HG02623 (cell line): ENCODE measurements around the gene PPP6C.
"Not testable (repeated sequence)": the region's sequence is repeated elsewhere in the genome, so short reads cannot be mapped to it uniquely, and the experiment has no call there.

ENCODE experiments used
- ATAC-seq: cut with Tn5 transposase; IDR thresholded peaks from one replicate; pipeline ENCODE4 v1.9.1; 2021; ENCODE audit warnings: moderate library complexity; ENCODE audit not compliant: unreplicated experiment

The PPP6C gene

DNA sequence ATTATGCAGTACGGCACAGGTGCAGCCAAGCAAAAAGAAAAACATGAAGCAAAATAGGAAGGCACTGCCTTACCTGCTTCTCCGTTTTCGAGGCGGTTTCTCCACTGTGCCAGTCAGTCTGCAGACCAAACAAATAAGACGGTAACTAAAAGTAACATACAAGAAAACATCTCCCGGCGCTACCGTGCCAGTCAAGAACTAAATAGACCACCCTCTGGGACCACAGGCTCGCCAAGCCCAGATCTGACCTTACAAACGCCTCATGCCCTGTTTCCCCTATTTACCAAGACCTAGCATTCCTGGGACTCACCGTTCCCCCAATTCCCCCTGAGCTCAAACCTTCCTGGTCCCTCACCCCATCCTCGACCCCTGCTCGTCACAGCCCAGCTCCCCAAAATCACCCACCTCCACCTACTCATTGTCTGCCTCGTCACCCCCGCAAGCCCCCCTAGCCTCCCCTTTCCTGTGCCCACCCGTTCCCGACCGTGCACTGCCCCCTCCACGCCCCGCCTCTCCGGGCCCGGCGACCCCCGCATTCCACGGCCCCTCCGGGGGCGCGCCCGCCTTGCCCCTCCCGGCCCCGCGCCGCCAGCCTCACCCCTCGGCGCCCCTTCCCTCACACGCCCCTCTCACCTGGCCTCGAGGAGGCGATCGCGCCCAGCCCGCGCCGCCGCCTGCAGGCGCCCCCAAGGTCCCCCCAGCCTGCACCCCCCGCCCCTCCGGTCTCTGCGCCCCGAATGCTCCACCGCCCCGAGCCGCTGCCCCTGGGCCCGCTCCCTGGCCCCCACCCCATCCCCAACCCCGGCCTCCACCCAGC, 46.8 kb downstream of the PPP6C start:
- ATAC-seq, result no peak

DNA sequence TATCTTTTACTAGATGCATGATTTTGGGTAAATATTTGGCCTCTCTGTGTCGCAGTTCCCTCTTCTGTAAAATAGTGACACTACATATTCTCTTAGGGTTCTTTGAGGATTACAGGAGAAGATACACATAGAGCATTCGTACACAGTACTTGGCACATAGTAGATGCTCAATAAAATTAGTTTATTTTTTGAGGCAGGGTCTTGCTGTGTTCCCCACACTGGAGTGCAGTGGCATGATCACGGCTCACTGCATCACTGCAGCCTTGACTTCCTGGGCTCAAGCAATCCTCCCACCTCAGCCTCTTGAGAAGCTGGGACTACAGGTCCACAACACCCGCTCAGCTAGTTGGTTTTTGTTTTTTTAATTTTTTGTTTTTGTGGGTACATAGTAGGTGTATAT, 47.9 kb downstream of the PPP6C start:
- ATAC-seq, result no peak

GRCh38 chr9:125141251-125141650, 48.4 kb downstream of the PPP6C start:
- no peak for ATAC-seq

GRCh38 chr9:125140576-125140975, 49.0 kb downstream of the PPP6C start:
- no peak for ATAC-seq

DNA sequence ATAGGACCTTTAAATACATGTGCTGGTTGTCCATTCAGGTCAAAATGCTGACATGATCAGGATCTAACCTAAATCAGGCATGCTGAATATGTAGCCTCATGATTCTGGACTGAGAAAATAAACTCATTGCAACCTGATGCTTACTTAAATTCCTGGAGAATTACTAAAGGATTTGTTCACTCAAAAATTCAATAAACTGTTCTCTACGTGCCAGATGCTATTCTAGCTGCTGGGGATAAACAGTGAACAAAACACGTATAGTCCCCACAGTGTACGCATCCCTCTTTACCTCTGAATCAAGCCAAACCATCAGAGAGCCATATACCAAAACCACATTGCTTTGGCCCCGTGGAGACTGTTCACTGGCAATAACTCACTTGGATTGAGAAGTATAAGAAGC, 52.4 kb downstream of the PPP6C start:
- no peak for ATAC-seq

DNA sequence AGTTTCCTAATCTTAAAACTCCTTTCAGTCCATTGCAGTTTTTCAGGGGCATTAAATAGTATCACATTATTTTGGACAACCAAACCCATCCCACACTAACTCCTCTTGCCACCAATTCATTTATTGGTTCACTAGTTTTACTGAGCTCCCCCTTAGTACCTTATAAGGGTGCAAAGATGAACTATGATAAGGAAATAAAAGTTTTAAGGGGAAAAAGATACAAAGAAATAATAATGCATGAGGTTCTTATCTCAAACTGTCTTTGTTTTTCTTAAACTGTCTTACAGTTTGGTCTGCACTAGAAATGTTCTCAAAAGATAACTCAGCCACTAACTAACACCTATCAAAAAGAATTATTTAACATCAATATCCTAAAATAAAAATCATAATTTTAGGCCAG, 54.6 kb downstream of the PPP6C start:
- ATAC-seq, result no peak

- no peak for ATAC-seq
These were observed 55.9 kb downstream of the PPP6C start for GRCh38 chr9:125133403-125134329.

DNA sequence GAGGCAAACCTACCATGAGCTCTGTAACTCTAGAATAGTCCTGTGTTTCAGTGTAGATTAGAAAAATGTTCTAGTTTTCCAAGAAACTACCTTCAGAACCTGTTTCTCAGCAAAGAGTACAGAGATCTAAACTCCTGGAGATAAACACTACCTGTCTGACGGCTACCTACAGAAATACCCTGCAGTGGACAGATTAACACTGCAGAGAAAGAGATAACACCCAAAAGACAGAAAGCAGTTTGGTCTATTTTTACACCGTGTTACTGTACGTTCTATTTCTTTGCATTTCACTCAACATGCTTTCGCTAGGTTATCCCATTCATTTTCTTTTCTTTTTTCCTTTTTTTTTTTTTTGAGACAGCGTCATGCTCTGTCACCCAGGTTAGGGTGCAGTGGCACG, 57.8 kb downstream of the PPP6C start:
- ATAC-seq, result no peak

DNA sequence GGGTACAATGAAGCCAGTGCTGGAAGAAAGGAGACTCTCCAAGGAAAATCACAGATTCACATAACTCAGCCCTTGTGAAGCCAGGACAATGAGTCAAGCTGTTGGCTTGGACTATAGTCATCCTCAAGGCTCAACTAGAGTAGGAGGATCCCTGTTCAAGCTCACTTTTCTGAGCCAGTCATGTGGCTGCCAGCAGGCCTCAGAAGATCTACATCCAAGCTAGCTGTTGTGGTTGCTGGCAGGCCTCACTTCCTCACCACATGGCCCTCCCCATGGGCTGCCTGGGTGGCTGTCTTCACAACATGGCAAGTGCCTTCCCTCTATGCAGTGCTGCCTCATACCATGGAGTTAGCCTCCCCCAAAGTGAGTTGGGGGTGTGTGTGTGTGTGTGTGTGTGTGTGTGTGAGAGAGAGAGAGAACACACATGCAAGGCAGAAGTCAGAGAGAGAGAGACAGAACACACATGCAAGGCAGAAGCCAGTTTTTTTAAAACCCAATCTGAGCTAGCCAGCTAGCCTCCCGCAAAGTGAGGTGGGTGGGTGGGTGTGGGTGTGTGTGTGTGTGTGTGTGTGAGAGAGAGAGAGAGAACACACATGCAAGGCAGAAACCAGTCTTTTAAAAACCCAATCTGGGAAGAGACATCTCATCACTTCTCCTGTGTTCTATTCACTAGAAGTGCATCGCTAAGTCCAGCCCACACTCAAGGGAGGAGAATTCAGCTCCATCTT, 63.4 kb downstream of the PPP6C start:
- peak; percentile 89 for ATAC-seq

GRCh38 chr9:125125523-125125922, 64.1 kb downstream of the PPP6C start:
- no peak for ATAC-seq

- ATAC-seq, result no peak
These were observed 68.5 kb downstream of the PPP6C start for GRCh38 chr9:125121146-125121545.

DNA sequence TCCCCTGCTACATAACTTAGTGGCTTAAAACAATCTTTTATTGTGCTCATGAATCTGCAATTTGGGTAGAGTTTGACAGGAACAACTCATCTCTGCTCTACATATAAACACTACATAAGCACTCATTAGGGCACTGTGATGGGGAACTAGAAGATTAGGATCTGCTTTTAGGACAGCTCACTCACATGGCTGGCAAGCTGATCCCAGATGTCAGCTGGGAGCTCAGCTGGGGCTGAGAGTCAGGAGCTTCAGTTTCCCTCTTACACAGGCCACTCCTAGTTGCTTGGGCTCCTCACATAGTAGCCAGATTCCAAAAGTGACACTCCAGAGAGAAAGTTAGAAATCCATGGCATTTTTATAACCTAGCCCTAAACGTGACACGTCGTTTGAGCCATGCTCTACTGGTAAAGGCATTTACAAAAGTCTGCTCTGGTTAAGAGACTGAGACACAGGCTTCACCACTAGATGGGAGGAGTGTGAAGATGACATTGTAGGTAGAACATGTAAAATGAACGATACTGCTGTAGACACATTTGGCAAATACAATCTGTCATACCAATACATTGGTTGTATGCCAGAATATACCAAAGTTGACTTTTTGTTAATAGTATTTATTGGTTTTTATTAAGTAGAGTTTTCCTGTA, 69.8 kb downstream of the PPP6C start:
- no peak for ATAC-seq

- not testable (repeated sequence) for ATAC-seq
These were observed 70.9 kb downstream of the PPP6C start for GRCh38 chr9:125118696-125119095.

DNA sequence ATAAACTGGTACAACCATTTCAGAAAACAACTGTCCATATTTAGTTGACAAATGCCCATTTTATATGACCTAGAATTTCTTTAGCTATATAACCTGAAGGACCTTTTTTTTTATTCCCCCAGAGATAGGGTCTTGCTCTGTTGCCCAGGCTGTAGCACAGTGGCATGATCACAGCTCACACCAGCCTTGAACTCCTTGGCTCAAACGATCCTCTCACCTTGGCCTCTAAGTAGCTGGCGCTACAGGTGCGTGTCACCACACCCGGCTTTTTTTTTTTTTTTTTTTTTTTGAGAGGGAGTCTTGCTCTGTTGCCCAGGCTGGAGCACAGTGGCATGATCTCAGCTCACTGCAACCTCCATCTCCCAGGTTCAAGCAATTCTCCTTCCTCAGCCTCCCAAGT, 75.1 kb downstream of the PPP6C start:
- ATAC-seq, result not testable (repeated sequence)

DNA sequence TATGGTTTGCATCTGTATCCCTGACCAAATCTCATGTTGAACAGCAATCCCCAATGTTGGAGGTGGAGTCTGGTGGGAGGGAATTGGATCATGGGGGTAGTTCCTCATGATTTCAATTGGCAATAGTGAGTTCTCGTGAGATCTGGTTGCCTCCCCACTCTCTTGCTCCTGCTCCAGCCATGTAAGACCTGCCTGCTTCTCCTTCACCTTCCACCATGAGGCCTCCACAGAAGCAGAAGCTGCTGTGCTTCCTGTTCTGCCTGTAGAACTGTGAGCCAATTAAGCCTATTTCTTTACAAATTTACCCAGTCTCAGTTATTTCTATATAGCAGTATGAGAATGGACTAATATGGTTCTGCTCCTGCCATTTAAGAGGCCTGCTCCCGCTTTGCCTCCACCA, 79.1 kb downstream of the PPP6C start:
- no peak for ATAC-seq

GRCh38 chr9:125108541-125108940, 81.1 kb downstream of the PPP6C start:
- ATAC-seq, result not testable (repeated sequence)

- ATAC-seq, result no peak
These were observed 83.2 kb downstream of the PPP6C start for GRCh38 chr9:125106285-125106893.

GRCh38 chr9:125103770-125104460, 85.7 kb downstream of the PPP6C start:
- no peak for ATAC-seq

GRCh38 chr9:125103021-125103420, 86.6 kb downstream of the PPP6C start:
- no peak for ATAC-seq

DNA sequence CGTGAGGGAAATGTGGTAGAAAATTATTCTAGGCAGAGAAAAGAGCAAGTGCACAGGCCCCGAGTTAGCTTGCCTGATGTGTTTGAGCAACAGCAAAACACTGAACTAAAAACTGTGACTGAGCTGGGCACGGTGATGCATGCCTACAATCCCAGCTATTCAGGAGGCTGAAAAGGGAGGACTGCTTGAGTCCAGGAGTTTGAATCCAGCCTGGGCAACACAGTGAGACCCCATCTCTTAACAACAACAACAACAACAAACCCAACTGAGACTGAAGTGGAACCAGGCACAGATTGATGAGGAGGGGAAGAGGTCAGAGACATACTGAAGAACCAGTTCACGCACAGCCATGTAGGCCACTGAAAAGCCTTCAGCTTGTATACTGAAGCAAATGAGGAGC, 88.8 kb downstream of the PPP6C start:
- no peak for ATAC-seq
